NCI-H2081 treated with DMSO at 0.1 percent for 48 hours (cell line): ENCODE results near the gene DNAJC11.
"Not testable (repeated sequence)": the region's sequence is repeated elsewhere in the genome, so short reads cannot be mapped to it uniquely, and the experiment has no call there.

Experiments
- DNase-seq: peaks from one replicate; lab custom pipeline; 2025; lab: John Stamatoyannopoulos, UW

The DNAJC11 gene

DNA sequence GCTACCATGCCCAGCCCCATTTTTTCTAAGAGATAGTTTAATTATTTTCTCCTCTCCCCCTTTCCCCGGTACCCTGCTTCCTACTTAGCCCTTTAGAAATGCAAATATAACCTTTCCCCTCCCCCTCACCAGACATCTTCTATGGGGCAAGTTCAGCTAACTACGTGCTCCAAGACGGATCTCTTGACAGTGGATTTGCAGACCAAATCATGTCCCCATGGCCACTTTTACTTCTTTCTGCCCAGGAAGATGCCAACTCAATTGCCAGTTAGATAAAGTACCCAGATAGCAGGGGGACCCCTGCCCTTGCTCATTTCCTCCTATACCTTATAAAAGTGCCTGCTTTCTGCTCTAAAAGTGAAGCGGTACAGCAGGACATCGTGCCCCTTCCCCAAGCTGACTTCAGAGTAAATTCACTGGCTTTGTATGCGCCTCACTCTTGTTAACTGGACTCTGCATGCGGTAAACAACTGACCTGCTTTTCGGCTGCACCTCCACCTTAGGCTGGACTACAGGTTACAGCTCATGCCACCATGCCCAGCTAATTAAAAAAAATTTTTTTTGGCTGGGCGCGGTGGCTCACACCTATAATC, 7.4 kb downstream of the DNAJC11 start:
- no peak for DNase-seq

DNA sequence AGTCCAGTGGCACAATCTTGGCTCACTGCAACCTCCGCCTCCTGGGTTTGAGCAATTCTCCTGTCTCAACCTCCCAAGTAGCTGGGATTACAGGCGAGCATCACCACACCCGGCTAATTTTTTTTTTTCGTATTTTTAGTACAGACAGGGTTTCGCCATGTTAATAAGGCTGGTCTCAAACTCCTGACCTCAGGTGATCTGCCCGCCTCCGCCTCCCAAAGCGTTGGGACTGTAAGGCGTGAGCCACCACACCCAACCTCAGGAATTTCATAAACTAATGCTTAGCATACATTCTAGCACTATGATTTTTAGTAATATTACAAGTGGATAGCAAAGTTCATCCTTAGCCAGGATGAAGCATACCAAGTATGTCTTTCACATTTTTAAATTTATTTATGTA, 8.7 kb downstream of the DNAJC11 start:
- DNase-seq = no peak

DNA sequence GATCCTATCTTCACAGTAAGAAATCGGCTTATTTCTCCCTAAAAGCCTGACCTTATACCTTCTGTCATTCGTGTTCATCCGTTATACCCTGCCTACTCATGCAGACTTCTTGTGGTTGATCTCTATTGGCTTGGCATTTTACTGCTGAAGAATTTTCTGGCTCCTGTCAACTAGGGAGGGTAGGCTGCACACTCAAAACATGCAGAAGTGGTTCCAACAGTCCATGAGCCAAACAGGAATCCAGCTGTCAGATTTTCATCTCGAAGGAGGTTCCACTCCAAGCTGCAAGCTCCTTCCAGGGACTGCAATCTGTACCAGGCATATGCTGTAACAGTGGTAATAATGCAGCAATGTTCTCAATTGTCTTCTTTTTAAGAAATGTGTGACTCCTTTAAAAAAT, 10.1 kb downstream of the DNAJC11 start:
- no peak for DNase-seq

DNA sequence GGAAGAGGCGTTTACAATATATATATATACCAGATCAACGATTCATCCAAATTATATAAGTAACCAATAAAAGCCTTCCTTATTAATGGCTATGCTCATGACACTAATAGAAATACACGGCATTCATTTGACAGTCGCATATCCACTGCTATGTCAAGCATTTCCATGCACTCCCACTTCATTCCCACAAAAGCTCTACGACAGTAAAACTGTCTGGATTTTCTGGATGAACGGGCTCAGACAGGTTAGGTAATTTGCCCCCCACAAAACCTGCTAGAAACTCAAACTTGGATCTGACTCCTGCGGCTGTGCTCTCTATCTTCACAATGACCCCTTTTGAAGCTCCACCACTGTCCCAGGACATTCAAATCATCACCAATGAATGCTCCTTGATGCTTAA, 11.4 kb downstream of the DNAJC11 start:
- DNase-seq = no peak

DNA sequence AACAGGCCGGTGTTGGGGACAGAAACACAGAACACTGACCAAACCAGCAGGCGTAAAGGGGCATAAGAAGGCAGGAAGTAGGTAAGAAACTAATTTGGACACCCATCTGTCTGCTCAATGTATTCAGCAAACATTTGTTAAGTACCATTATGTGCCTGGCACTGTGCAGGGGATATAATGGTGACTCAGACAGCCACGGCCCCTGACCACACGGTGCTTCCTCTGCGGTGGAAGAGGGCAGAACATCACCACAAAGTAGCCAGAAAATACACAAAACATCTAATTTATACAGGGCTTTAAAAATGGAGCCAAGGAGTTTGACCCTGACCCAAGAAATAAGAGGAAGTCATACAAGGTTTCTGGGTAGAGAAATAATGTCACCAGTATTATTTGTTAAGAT, 12.9 kb downstream of the DNAJC11 start:
- no peak for DNase-seq

DNA sequence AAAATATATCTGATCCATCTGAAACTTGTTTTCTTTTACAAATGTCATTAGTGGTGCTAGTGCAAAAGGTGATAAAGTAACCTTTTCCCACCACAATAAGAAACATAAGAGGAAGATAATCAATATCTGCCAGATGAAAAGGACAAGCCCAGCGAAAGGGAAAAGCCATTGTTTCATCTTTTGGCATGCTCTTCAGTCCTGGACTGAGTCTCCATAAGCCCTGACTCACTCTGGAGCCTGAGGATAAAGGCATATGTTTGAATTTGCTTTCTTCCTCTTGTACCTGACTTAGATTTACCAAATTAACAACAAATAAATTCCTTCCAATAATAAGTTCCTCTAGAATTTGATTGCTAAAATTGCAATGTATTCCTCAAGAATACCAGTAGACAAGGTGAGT, 13.6 kb downstream of the DNAJC11 start:
- DNase-seq = no peak

DNA sequence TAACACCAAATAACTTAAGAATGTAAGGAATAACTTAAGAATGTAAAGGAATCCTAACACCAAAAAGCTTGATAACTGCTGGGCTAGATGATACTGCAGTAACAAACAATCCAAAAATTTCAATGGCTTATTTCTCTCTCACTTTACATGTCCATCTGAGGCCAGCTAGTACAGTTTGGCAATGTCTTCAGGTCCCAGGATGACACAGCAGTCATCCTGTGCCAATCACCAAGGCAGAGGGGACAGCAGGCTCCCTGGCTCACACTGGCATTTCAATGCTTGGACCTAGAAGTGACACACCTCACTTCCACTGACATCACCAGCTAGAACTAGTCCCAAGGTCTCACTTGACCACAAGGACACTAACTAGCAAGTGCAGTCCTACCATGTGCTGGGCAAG, 15.3 kb downstream of the DNAJC11 start:
- DNase-seq = no peak

DNA sequence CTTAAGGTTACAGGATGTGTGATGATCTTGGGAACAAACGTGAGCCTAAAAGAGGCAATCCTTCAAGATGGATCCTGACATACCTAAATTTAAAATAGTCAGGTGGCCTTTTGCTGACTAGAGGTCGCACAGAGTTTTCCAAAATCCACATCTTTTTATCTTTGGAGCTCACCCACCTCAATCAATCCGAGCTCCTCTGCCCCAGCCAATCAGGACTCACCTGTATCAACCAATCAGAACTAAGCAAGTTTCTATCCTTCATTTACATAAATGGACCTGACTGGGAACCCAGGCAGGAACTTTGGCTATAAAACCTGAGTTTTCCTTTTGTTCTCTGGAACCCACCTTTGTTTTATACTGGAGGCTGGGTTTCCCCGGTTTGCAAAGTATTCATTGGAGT, 16.2 kb downstream of the DNAJC11 start:
- no peak for DNase-seq

DNA sequence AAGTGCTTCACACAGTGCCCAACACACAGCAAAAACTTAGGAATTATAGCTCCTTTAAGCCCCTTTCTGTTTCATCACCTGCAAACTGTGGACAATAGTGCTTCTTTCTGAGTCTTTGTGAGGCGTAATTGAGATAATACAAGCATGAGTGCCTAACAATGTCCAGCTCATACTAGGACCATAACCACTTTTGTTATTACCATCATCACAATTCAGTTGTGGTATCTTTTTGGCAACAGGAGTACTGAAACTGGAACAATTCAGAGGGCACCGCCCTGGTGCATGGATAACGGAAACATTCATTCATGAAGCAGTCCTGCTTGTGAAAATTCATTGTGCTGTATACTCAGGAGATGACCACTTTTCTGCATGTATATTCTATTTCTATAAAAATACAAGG, 18.2 kb downstream of the DNAJC11 start:
- DNase-seq = no peak

DNA sequence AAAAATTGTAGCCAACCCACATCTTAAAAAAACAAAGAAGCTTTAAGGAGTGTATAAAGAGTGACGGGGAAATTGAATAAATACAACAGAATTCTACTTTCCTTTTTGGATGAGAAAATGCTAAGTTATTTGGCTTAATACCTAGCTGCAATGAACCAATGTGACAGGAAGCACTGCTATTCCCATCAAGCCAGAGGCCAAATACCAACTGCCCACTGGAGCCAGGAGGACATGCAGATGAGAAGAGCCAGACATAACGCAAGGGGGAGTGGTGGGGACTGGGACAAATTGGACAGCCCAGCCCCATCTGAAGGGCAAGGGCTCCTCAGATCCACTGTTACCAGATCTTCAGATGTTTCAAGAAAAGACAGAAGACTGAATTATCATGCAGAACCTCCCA, 25.7 kb downstream of the DNAJC11 start:
- no peak for DNase-seq

DNA sequence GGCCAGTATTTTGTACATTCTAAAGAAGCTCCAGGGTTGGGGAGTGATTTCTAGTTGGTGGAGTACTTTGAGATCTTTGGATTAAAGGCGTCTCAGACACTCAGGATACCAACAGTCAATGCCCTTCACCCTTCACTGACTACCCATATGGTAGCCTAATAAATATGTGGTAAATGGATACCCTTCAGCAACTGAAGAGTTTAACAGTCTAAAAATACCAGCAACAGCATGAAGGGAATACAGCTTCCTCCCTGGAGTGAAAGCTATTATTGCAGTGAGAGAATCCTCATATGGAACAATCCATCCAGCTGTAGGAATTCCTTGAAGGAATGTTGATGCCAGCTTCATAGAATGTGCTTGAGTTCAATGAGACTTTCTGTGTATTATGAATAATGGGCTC, 26.8 kb downstream of the DNAJC11 start:
- DNase-seq = no peak

DNA sequence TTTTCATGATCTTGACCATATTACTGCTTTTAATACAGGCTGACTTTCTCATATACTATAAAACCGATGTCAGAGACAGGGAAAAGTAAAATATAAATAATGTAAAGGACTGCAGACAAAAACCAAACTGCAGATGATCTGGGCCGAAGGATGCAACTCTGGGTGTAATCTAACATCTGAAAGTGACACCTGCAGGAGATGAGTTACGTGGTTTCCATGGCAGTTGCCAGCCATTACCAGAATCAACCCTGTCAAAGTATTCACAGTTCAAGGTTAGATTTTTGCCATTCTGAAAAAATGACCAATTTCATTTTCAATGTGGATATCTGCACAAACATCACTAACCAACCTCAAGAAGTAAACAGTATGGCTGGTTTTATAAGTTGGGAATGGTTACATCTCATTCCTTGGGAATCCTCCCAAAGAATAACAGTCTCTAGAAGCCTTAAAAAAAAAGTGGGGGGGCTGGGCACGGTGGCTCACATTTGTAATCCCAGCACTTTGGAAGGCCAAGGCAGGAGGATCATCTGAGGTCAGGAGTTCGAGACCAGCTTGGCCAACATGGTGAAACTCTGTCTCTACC, 27.7 kb downstream of the DNAJC11 start:
- DNase-seq = no peak

DNA sequence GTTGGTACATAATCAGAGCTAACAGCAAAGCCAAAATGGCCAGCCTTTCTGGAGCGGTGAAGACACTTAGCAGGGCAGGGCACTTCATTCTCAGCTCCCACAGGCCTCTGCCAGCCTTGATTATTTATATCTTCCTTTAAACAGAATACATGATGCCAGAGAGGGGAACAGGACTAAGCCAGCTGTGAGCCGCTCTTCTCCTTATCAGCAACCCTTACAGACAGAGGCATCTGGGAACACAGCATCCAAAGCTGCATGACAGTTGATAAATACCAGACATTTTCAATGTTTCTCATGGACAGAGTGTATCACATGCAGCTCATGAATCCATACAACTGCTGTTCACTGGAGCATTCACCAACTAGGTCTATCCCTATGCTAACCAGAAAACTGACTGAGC, 29.1 kb downstream of the DNAJC11 start:
- DNase-seq = no peak

DNA sequence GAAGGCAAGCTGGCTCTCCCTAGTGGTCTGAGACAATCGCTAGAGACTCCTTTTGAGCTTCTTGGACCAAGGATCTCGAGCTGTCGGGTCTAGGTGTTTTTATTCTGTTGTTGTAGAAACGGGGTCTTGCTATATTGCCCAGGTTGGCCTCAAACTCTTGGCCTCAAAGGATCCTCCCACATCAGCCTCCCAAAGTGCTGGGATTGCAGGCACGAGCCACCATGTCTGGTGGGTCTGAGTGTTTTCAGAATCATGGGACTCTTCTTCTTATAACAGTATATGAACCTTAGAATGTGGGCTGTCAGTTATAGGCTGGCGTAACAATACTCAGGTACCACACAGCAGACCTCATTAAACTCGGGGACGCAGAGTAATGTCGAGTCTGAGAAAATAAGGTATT, 33.1 kb downstream of the DNAJC11 start:
- no peak for DNase-seq

DNA sequence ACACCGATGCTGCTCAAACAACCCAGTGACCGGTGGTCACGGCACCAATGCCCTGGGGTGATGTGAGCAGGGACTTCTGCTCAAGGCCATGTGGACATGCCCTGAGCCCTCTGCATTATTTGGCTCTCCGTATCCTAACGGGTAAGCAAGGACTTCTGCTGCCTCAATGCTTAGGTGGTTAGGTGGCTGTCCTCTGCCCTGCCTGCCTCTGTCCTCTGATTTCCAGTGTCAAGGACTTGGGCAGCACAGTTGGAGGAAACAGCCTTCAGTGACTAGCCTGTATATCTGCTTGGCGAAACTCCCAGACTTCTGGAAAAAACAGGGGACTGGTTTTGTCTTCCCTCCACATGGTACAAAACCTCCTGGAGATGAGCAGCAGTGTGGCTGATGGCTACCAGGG, 34.5 kb downstream of the DNAJC11 start:
- no peak for DNase-seq

DNA sequence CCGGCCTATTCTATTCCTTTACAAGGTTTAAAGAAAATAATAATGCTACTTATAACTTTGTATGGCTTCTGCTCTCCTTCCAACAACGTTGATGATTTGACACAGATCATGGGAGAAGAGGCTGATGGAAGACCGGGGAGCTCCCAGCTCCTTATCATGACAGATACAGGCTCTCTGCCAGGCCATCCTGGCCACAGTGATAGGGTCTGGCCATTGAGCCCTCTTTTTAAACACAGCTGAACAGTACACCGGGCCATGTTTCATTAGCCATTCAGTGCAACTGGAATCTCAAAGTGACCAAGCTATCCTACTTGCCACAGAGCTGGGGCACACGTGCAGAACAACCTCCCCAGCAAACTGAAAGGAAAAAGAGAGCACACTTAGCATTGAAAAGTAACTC, 34.9 kb downstream of the DNAJC11 start:
- no peak for DNase-seq

DNA sequence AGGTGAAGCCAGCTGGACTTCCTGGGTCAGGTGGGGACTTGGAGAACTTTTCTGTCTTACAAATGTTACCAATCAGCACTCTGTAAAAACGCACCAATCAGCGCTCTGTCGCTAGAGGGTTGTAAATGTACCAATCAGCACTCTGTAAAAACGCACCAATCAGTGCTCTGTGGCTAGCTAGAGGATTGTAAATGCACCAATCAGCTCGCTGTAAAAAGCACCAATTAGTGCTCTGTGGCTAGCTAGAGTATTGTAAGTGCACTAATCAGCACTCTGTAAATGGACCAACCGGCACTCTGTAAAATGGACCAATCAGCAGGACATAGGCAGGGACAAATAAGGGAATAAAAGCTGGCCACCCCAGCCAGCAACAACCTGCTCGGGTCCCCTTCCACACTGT, 39.1 kb downstream of the DNAJC11 start:
- DNase-seq = not testable (repeated sequence)

DNA sequence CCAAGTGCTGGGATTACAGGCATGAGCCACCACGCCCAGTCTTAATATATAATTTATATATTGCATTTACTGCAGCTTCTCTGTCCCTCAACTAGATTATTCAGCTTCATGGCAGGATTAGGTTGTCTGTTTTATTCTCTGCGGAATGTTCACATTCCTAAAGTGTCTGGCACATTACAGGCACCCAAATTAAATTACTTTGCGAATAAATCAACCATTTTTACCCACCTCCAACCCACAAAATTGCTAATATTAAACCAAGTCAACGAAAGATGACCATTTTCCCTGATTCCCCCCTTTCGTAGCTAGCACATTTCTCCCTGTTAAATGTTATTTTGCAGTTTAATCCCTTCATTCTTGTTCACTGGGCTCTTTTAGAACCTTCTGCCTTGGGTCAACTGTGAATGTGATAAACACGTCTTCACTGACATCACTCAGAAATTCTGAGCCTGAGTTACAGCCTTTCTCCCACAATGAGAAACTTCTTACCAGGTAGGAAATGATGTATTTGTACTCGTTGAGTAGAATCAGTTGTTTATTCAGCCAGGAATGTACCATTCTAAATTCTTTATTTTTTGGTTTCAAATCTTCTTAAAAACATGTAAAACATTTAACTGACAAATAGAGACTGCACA, 41.1 kb downstream of the DNAJC11 start:
- DNase-seq = no peak

DNA sequence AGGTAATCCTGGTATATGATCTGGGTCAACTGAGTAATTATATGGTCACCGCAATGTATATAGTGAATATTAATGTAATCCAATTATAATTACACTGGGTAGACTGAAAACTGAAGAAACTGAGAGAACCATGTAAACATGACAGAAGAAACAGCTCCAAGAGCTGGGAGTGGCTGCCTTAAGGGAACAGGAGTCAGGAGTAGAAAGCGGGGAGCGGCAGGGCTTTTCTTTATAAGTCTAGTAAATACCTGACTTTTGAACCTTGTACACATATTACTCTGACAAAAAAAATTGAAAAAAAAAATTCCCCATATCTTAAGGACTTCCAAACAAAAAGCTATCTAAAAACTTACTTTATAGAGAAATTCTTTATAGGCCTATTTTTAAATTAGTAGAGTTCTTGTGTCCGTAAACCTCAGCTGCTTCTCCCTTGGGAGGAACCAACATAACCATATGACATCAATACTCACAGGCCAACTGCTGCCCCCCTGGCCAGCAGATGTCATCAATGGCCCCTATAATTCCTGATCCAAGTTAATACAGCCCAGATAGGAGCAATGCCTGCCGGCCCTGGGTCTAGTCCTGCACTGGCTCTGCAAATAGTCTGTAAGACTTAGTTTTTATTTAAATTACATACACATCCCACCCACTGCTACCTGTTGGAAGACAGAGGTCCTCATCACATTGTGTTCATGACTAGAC, 43.1 kb downstream of the DNAJC11 start:
- DNase-seq = no peak

DNA sequence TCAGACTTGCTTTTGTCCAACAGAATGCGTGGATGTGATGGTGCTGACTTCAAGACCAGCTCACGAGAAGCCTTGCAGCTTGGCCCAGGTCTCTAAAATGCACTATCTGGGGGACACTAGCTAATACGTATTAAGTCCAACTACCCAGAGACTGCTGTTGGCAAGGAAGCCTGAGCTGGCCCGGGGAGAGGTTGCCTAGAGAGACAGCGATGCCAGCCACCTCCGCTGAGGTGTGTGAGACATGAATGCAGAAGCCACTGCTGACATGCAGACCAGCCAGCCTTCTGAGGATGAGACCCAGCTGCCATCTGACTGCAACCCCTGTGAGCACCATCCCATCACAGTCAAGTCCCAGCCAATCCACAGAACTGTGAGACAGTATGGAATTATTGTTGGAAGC, 44.5 kb downstream of the DNAJC11 start:
- no peak for DNase-seq

DNA sequence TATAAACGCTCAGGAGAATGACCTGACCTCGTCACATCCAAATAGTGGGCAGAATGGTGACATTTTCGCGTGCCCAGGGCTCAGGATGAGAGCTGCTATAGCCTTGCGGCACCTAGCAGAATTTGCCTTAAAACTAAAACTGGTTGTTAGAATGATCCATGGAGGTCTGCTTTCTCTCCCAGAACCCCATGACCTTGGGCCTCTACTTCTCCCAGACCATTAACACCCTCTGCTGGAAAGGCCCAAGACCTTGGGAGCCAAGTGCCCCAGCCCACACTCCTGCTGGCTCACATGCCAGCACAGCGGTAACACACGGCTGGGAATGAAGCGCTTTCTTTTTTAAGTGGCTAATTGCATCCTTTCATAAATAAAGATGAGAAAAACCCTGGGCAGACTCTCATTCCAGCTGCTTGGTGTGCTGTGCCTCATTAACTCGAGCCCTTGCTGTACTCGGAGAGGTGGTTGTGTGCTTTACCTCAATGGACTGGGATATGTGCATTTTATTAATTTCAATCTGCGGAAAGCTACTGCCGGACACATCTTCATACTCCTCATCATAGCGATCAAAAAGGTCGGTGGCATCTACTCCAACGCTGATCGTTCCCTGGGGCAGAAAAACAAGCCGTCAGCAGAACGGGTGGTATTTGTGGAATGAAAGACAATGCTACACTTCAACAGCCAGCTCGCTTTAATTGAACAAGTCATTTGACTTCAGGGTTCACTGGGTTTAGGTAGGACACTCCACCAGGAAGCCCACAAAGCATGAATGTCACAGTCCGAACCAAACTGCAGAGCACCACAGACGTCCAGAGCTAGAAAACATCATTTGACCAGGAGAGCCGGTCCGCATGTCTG, 48.0 kb downstream of the DNAJC11 start:
- DNase-seq = no peak

DNA sequence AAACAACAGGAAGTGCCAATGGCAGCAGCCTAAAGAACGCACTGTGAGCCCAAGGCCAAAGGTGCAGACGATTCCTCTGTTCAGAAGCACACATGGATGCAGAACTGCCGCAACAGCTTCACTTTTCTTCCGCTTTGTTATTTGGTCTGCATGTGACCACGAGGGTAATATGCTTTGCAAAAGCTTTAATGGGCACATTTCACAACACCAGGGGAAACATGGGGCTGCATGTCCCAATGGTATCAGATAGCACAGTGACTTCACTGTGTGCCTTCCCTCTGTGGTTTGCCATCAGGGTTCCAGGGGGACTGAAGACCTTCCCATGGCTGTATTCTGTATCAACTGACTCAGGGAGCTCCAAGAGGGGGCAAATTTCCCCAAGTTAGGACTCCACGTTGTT, 48.6 kb downstream of the DNAJC11 start:
- no peak for DNase-seq
